ENCODE results near the gene DDA1.

- TF ChIP-seq, protein P1, sequence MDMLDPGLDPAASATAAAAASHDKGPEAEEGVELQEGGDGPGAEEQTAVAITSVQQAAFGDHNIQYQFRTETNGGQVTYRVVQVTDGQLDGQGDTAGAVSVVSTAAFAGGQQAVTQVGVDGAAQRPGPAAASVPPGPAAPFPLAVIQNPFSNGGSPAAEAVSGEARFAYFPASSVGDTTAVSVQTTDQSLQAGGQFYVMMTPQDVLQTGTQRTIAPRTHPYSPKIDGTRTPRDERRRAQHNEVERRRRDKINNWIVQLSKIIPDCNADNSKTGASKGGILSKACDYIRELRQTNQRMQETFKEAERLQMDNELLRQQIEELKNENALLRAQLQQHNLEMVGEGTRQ (IDR thresholded peaks at IDR 0.05; ENCODE audit: borderline replicate concordance, low read depth, low read length): no peak
- TF ChIP-seq POLR2AphosphoS5 (IDR thresholded peaks at IDR 0.05; ENCODE audit: low read length): no peak
- no peak for TF ChIP-seq CTCF (IDR thresholded peaks at IDR 0.05 in 2 of 3, conservative IDR thresholded peaks at IDR 0.05 in 1 of 3; ENCODE audit: control insufficient read depth in 2 of 3, extremely low read depth in 1 of 3, insufficient read depth in 1 of 3, low read depth in 3 of 3, low read length in 3 of 3)
- TF ChIP-seq RFX5 (IDR thresholded peaks at IDR 0.05; ENCODE audit: low read depth, low read length): no peak
- TF ChIP-seq RELA (IDR thresholded peaks at IDR 0.05; ENCODE audit: borderline replicate concordance, partially characterized antibody): no peak
- no peak for TF ChIP-seq POLR2A (IDR thresholded peaks at IDR 0.05; ENCODE audit: low read depth, low read length)
- TF ChIP-seq NKRF (conservative IDR thresholded peaks at IDR 0.05): no peak
- TF ChIP-seq TCF3 (IDR thresholded peaks at IDR 0.05; ENCODE audit: borderline replicate concordance, insufficient read depth, low read depth, low read length): no peak
- TF ChIP-seq IRF3 (IDR thresholded peaks at IDR 0.05): no peak
- no peak for TF ChIP-seq ZBED1 (IDR thresholded peaks at IDR 0.05; ENCODE audit: borderline replicate concordance)
- TF ChIP-seq CREB1 (IDR thresholded peaks at IDR 0.05; ENCODE audit: low read depth): no peak
These were observed 19.9 kb upstream of the DDA1 start for GRCh38 chr19:17289489-17289888.

All from GM12878 (cell line).